Superior temporal gyrus (tissue), 1 donor: ENCODE results near the gene C1QC.

Experiments used
- DNase-seq: peaks from one replicate; pipeline ENCODE4 v3.0.0-alpha.2; 2016; ENCODE audit errors: extremely low spot score

C1QC gene

DNA sequence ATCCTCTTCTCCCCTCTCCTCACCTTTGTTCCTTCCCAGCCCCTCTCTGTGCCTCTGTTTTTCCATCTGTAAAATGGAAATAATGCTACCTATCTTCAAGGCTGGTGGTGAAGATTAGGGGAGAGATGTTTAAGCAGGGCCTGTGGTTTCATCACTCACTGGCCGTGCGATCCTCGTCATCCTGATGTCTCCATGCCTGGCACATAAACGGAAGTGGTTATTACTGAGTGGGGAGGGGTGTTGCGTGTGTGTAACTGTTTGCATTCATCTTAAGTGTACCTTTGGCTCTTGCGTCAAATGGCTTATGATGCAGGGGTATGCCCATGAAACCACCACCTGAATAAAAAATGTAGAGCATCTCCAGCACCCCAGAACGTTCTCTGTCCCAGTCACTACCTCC, 24.2 kb upstream of the C1QC start:
- DNase-seq = no peak

DNA sequence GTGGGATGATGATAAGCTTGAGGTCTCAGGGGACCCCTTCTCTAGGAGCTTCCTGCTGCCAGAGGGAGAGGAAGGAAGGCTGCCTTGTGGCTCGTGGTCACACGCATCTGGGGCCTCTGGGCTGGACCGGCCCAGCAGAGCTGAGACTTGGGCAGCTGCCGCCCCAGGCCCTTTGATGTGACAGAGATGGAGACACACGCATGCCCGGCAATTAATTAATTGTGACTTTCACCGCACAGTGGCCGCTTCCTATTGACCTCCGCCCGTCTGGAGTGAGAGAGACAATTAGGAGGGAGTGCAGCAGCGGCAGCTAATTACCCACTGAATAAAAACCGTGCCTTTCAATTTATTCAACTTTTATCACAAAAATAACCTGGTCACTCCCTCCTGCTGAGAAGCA, 23.6 kb upstream of the C1QC start:
- no peak for DNase-seq

- DNase-seq = no peak
These were observed 21.7 kb upstream of the C1QC start for GRCh38 chr1:22621761-22622160.

GRCh38 chr1:22625262-22625925, 18.0 kb upstream of the C1QC start:
- no peak for DNase-seq

- no peak for DNase-seq
These were observed 16.9 kb upstream of the C1QC start for GRCh38 chr1:22626237-22627157.

DNA sequence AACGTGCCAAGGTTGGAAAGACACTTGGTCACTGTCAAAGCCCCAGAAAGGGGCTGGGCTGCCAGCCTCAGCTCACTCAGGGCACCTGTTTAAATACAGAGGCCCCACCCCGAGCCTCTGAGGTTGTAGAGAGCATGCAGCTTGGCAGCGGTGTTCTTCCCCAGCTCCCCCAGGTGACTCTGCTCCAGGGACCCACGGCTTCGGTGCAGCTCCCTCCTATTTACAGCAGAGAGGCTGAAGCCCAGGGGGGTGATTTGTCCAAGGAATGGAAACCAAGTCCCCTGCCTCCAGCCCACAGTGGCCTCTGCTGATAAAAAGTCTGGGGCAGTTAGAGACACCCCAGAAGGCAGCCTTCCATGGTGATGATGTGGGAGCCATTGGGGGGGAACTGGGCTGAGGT, 16.1 kb upstream of the C1QC start:
- no peak for DNase-seq

- no peak for DNase-seq
These were observed 14.6 kb upstream of the C1QC start for GRCh38 chr1:22628698-22629444.

DNA sequence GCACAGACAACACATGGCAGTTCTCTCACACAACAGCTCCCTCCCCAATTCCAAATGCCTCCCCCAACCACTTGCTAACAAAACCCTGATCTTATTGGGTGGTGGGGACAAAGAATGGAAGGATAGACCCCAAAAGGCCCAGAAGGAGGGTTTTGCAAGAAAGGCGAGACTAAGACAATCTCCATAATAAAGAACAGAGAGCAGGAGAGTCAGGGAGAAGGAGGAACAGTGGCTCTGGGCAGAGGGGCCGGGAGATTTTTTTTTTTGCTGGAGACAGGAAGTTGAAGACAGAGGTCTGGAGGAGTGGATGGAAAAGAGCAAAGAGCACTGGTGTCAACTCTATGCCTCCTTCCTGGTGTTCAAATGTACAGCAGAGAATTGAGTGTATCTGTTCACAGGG, 13.5 kb upstream of the C1QC start:
- DNase-seq = no peak

GRCh38 chr1:22633697-22634463, 9.6 kb upstream of the C1QC start:
- DNase-seq = no peak

GRCh38 chr1:22635436-22635835, 8.0 kb upstream of the C1QC start:
- DNase-seq = no peak

DNA sequence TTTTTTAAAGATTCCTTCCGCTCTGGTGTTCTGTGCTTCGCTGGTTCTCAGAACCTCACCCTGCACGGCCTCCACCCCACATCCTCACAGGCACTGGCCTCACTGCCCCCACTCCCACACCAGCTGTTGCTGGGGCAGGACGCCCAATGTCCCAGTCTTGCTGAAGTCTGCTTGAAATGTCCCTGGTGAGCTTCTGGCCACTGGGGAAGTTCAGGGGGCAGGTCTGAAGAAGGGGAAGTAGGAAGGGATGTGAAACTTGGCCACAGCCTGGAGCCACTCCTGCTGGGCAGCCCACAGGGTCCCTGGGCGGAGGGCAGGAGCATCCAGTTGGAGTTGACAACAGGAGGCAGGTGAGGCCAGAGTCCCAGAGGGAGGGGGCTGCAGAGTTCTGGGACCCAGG, 7.1 kb upstream of the C1QC start, which contains the start of gene C1QA:
Gene C1QA, plus strand, starts transcription at position 276 of the 400 bp plus-strand sequence. CDS start 989 bp downstream, outside the sequence.
- DNase-seq = no peak

DNA sequence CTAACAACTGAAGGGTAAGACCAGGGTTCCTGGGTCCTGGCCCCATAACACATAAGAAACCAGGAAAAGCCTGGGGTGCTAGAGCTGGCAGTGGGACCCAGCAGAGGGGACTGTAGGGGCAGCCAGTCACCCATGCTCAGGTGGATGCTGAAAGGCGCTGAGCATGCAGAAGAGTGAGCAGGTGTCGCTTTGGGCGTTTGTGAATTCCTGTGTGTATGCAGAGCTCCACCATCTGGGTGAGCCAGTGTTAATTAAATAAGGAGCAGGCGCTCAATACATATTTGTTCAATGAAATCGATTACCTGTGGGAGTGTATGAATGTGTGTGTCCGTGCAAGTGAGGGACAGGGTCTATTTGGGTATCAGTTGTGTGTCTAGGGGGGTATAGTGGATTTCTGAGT, 6.5 kb upstream of the C1QC start:
- no peak for DNase-seq

DNA sequence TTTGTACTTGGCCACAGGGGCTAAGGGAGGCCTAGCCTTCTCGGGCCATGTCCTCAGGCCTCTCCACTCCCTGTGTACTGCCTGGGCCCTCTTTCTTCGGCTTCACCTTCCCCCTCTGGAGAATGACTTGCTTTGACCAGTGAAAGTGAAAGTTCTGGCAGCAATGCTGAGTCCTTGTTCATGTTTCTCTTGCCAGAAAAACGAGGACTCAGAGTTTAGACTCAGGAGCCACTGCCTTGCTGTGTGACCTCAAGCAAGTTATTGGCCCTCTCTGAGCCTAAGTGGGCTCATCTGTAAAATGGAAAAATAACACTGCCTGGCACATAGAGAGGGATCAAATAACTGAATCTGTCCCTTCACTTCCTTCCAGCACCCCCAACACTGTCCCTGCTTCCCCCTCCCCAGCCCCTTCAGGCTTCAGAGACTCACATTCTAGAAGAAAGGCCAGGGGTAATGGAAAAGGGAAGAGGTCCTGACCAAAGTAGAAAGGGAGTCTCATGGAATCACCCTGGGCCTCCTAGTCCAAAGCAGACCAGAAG, 5.5 kb upstream of the C1QC start:
- DNase-seq = no peak

GRCh38 chr1:22638476-22639234, 4.8 kb upstream of the C1QC start:
- no peak for DNase-seq

- DNase-seq = no peak
These were observed 4.1 kb upstream of the C1QC start for GRCh38 chr1:22639286-22639685.

DNA sequence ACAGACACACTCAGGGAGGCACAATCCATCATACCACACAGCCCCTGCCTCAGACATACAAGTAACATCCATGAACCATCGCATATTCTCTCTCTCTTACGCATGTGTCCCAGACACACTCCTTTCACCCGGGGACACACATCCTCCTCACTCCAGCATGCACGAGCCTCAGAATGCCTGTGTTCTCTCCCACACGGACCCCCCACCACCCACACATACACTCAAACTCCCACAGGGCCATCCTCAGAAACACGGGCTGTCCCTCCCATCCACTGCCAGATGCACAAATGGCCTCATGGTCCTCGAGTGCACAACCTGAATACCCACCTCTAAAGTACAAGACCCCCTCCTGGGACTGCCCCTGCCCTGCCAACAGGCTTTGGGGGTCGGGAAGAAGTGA, 2.2 kb upstream of the C1QC start:
- no peak for DNase-seq

DNA sequence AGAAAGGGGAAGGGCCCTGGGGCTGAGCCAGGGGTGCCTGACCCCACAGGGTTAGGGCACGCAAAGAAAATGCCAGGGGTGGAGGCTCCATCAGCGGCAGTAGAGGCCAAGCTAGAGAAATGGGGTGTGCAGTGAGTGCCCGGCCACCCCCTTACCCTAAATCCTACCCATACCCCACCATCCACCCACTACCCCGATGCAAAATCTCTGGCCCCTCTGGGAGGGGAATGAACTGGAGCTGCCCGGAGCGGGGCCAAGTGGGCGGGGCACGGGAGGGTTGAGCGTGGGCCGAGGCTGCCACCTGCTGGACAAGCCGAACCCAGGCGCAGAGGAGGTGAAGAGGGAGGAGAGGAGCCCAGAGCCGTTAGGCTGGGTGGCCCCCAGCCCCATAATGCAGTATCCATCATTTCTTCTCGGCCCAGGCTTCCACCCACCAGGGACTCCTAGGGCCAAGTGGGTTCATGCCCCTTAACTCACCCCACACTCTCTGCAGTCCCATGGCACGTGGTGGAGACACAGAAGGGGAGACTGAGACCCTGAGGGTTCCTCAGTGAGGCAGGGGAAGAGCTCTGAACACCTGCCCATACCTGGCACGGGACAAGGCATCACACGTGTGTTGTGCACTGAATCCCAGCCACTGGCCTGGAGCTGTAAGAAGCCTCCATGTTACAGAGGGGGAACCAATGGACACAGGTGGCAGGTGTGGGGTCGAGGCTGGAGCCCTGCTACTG, 1.4 kb upstream of the C1QC start:
- DNase-seq = peak; percentile 79

DNA sequence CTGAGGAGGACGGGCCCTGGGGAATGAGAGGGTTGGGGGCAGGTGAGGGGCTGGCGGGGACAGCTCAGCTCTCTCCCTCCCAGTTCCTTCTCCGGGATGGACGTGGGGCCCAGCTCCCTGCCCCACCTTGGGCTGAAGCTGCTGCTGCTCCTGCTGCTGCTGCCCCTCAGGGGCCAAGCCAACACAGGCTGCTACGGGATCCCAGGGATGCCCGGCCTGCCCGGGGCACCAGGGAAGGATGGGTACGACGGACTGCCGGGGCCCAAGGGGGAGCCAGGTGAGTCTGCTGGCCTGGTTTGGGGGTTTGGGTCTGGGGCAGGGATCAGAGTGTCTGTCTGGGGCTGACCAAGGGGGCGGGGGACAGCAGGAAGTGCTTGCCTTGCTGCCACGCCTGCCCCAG, 495 bp downstream of the C1QC start:
- DNase-seq = no peak

GRCh38 chr1:22645931-22646330, 2.5 kb downstream of the C1QC start:
- no peak for DNase-seq

DNA sequence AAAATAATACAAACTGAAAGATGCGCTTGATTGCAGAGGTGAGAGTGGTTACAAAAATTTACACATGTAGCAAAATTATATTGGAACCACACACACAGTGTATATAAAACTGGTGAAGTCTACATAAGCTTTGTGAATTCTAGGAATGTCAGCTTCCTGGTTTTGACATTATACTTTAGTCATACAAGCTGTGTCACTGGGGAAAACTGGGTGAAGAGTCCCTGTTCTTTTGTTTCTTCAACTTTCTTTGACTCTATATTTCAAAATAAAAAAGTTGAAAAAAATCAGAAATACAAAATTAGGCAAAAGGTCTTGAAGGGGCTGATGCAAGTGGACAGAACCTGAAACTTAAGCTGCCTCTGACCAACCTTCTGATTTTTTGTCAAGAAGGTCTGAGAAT, 3.0 kb downstream of the C1QC start:
- no peak for DNase-seq
